NCI-H2081 treated with DMSO at 0.1 percent for 48 hours (cell line): ENCODE results near the gene ZNF232.
"Not testable (repeated sequence)": the region's sequence is repeated elsewhere in the genome, so short reads cannot be mapped to it uniquely, and the experiment has no call there.

Source experiments
- DNase-seq: peaks from one replicate; lab custom pipeline; 2025; lab: John Stamatoyannopoulos, UW

The ZNF232 gene

DNA sequence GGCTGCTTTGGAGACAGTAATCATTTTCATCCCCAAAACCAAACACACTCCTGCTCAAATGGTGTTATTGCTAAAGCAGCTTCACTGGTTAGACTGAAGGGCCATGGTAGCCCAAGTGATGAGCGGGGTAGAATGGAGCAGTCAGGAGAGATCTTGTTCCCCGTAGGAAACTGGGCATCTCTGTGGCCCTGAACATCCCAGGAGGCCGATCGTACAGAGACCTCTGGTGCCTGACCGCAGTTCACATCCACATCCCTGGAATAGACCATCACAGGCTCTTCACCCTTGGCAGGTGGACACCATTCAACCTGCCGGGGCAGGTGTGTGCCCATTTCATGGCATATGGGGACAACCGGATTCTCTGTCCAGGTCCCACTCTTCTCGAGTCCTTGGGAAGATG is 18.1 kb upstream of the ZNF232 start:
- not testable (repeated sequence) for DNase-seq

DNA sequence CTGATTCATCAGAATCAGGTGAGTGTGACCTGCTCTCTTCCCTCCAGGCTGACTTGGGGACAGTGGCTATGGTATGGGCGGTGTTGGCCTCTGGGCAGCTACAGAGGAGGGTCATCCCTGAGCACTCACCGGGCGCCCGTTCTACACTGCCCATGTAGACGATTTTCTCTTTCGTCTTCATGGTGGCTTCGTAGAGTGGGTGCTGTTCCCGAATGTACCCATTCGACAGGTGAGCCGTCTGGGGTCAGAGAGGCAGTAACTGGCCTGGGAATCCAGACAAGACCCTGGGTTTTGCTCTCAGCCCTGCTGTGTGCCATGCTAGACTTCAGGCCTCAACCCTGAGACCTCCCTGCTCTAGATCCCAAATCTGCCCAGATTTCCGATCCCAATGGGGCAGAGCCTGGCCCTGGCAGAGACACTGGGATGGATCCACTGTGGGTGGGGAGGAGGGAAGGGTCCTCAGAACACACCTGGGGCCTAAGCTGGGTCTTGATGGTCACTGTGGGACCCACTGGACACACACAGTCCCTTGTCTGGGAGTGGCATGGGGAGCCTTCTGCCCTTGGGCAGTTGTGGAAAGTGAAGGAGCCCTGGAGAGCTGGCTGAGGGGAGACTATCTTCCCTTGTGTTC is 17.3 kb upstream of the ZNF232 start:
- no peak for DNase-seq

DNA sequence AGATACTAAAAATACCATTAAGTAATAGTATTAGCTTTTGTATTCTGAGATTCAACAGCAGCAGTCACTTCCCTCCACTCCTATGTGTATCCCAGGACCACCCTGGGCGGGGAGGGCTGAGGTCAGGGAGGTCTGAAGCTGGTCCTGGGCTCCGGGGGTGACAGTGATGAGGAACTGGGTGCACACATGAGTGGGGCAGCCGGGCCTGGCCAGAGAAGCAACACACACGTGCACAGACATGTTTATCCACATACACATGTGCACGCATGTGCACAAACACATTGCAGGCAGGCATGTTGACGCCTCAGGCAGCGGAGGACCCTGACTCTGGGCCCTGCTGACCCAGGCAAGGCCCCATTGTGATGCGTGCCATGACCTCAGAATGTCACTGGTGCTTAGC is 16.7 kb upstream of the ZNF232 start:
- not testable (repeated sequence) for DNase-seq

DNA sequence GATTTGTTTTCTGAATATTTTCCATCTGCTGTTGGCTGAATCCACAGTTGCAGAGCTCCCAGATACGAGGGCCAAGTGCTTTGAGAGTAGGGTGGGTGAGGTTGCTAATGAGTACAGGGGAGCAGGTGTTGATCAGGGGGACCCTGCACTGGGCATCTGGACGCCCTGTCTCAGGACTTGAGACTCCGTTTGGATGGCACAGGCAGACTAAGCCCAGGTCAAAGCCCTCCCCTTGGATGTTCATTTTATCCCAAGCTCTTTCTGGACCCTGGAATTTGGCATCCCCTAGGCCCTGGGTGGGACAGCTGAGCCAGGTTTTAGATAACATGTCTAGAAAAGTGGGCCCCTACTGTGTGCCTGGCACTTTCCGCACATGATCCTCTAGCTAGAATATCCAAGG is 16.2 kb upstream of the ZNF232 start:
- no peak for DNase-seq

DNA sequence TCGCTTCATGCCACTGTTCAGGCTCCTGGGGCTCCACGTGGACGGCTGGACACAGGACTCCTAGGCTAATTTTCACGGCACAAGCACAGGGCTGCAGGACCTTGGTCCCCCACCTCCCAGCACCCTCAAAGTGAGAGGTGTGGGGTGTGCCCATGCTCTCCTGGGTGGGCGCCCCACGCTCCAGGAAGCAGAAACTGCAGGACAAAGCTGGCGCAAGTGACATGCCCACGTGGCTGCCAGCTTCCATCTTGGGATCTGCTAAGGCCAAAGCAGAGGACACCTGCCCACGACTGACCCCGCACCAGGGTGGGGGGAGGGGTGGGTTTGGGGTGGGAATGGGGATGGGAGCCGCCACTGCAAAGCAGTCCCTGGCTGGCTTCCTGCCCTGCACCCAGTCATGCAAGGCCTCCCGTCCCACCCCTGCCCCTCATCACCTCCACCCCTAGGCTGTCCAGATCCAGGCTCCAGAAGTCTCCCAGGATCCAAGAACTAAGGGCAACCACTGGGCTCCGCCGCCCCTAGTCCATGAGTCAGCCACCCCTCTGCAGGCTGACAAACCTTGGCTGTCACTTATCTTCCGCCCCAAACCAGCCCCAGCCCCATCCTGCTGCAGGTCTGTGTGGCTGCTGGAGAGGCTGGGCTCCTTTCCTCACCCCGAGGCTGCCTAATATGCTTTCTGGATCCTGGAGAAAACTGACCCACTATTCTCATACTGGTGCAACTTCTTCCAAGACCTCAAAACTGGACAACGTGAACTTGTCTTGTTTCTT is 15.2 kb upstream of the ZNF232 start:
- no peak for DNase-seq

DNA sequence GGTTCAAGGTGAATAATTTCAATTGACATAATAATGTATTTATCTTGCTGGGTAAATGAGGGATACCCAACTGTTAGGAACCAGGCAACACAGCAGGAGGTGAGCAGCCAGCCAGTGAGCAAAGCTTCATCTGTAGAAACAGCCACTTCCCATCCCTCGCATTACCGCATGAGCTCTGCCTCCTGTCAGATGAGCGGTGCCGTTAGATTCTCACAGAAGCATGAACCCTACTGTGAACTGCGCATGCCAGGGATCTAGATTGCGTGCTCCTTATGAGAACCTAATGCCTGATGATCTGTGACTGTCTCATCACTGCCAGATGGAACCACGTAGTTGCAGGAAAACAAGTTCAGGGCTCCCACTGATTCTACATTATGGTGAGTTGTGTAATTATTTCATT is 13.2 kb upstream of the ZNF232 start:
- not testable (repeated sequence) for DNase-seq

DNA sequence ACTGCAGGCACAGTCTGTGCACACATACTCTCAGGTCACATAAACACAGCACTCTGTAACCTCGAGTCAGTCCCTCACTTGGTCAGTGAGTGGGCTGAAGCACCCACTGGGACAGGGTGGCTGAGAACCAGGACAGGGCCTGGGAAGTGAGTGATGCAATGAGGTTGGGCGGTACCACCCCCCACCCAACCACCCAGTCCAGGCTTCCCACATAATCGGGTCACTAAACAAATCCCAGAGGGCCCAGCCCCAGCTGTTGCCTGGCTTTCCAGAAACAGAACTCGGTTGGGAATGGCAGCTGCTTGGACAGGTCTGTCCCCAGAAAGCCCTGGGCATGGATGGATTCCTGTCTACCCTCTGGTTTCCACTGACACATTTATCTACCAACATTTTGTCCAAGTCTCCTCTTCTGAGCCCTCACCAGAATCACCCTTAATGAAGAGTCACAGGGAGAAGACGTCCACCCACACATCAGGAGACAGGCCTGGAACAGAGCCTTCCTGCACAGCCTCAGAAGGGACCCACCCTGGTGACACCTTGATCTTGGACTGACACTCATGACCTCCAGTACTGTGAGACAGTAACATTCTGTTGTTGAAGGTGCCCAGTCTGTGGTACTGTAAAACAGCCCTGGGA is 12.6 kb upstream of the ZNF232 start:
- DNase-seq: not testable (repeated sequence)

DNA sequence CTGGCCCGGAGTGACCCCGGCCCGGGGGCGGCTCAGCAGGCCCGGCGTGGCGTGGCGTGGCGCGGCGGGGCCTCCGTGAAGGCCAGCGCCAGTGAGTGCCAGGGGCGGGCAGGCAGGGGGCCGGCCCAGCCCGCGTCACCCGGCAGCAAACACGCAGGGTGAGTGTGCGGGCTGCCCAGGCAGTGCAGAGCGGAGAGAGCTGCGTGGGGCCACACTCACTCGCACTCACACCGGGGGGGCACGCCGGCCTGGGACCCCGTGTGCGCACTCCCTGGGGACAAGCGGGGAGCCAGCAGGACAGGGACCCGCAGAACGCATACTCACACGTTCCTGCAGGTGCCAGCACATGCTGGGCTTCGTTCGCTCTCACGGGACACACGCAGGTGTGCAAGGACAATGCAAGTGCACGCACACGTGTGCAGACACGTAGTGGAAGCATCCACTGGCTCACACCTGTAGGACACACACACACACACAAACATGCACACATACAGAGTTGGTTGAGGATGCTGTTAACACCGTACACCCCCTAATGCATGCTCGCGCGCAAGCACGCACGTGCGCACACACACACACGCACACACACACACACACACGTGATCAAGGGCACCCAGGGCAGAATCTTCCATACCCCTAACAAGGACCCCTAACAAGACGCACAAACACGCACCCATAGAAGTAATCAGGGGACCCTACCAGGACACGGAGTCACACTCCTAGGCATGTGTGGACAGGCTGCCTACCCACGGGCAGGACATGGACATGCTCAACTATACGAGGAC is 11.9 kb upstream of the ZNF232 start:
- DNase-seq: no peak

DNA sequence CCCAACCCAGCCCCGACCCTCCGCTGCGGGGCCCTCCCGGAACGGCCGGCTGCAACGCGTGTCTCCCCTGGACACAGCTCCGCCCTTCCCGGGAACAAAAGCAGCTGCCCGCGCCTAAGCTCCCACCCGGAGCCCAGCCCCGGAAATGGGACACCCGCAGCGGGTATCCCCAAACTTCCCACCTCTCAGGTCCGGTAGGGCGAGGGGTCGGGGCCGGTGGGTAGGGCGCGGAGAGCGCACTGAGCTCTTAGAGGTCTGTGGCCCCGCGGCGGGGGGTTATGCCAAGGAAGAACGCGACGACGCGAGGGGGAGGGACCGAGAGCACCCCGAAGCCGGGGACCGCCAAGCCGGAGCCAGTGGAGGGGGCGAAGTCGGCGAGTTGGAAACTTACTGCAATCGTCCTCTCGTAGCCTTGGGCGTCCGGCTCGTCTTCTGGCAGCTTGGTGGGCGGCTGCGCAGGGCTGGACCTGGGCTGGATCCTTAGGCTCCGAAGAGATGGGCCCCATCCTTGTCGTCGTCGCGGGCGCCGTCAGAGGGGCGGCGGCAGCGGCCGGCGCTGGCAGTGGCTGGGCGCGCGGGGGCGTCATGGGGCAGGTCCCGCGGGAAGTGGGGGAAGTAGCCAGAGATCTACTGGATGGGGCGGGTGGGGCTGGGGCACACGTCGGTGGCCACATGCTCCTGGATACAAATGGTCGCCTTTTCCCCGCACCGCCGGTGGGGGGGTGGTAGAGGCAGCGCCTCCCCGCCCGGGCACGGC is 11.1 kb upstream of the ZNF232 start:
- DNase-seq: no peak

DNA sequence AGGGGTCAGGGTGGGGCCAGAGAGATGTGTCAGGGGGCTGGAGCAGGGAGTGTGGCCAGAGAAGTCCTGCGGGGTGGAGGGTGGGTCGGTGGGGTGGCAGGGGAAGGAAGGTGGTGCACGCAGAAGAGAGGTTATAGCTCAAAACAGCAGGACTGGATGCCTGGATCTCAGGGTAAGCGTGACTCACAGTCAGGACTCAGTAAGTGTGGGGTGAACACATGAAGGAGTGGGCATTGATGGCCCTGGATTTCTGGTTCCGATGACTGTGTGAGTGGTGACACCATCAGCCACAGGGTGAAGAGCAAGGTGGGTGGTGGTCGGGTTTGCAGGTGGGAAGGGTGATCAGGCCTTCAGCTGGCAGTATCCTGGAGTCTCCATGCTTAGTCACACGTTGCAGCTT is 10.4 kb upstream of the ZNF232 start:
- DNase-seq: not testable (repeated sequence)

DNA sequence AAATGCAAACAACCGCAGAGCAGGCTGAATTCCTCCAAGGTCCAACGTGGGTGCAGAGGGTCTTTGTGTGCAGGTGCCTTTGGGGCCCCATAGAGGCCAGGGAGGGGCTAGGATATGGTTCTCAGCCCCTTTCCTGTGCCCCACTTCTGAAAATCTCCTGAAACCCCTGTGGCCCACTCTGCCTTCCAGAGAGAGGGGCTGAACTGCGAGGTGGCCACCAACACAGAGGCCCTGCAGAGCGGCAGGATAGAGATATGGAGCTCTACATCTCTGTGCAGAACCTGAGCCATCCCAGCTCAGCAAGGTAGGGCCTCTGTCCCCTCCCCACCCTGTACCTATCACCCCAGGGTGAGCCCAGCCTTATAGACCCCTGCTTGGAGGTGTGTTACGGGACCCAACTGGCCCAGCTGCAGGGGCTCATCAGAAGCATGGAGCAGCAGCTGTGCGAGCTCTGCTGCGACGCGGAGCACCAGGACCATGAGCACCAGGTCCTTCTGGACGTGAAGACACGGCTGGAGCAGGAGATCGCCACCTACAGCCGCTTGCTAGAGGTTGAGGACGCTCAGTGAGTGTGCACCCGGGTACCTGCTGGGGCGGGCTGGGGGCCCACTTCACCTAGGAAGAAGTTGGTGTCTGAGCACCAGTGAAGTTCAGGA is 9.6 kb upstream of the ZNF232 start:
- no peak for DNase-seq

DNA sequence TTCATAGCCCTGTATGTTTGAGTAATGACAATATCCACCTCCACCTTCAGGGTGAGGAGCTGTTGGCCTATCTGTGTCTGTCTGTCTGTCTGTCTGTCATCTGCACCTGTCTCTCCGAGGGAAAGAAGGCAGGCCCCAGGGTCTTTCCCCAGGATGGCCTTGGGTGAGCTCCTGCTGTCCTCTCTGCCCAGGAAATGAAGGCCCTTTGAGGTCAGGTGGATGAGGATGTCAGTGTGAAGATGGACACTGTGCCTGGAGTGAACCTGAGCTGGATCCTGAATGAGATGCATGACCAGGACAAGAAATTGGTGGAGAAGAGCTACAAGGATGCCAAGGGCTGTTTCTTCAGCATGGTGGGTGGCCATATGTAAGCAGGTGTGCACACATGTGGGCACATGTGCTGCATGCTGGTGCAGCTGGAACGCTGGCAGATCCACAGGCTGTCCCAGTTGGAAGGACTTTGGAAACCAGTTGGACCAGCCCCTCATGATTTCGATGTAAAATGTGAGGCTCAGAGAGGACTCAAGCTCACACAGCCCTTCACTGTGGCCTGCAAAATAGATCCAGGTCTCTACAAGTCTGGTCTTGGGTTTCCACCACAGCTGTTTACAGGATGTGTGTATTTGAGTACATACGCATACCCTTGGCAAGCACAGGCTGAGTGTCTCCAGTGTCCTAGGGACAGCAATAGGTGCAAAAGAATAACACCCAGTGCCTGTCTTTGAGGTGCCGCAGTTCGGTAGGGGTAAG is 8.9 kb upstream of the ZNF232 start:
- DNase-seq: not testable (repeated sequence)

DNA sequence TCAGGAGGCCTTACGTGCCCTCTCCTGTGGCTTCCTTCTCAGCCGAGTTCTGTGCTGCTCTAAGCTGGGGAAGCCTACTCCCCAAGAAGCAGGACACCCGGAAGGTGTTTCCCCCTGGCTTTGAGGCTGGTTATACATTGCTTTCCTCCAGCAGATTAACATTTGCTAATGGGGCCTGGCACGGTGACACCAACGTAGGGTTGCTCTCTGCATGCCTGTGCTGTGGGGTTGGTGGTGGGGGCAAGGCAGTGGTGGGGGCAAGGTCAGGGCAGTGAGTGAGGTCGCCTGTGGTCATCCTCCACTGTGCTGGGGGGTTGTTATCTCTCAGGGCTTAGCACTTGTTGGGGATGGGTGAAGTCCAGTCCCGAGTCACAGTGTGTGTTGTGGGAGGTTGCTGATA is 8.4 kb upstream of the ZNF232 start:
- no peak for DNase-seq

DNA sequence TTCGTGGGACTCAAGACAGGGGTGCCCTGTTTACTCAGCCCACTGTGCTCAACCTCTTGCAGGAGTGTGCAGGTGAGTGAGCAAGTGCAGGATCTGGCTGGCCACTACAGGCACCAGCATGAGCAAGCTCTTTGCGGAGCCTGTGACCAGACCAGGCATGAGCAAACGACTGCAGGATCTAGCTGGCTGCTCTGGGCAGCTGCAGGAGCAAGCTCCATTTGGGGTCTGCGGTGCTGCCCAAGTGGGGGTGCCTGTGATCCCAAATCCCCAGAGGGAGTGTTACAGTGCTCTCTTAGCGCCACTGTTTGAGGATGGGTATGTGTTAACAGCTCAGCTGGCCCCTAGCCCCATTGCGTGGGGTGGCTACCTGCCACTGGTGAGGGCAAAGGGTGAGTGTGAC is 6.5 kb upstream of the ZNF232 start:
- DNase-seq: no peak

DNA sequence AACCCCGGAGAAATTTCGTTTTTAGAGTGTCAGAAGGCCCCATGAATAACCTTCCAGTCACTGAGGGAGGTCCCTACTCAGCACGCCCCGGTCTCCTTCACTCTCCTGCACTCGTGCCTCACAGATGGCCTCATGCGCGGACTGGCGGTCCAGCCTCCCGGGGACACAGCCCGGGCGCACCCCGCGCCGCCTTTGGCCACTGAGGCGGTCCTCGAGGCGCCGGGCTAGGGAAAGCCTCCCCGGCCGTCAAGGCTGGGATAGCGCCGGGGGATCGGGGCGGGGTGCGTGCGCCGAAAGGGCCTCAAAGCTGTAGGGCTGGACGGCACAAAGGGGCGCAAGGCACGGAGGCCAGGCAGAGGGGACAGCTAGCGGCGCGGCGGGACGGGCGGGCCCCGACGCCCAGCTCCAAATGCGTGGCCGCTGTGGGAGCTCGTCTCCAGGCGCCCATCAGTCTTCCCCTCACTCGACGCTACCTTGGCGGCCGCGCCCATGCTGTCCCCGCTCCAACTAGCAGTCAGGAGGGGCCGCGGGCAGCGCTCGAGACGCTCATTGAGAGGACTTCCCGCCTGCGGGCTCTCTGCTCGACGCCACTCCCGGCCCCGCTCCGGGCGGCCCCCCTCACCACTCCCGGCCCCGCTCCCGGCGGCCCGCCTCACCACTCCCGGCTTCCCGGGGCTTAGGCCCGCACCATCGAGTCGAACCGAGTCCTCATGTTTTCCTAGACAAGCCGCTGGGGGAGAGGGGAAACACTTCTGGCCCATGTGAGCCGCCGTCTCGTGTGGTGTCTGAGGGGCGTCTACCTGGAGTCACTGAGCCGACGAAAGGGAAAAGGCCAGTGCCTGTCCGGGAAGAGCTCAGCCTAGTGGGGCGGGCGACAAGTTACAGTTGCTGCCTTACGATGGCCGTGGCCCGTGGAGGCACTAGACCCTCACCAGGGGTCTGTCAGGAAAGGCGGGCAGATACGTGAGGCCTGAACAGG is 4.3 kb upstream of the ZNF232 start, which contains the start of gene USP6:
USP6 (plus strand) TSS at position 360 of the 979 bp plus-strand sequence. CDS start 14,336 bp downstream, outside the sequence.
- DNase-seq: no peak

DNA sequence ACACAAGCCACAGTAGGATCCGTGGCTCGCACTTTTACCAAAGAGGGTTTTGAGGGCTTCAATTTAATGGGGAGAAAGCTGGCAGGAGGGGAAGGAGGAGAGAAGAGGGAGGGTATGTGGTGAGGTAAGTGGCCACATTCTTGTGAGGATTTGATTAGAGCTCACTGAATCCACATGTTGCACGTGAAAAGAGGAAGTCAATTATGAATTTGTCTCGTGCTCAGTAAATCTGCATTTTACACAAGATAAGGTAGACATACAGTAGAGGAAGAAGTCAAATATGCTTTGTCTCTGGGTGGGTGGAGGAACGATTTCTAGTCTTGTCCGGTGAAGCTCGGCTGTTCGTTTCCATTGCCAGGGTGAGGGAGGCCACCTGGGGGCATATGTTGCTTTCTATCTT is 862 bp downstream of the ZNF232 start:
- DNase-seq: no peak

DNA sequence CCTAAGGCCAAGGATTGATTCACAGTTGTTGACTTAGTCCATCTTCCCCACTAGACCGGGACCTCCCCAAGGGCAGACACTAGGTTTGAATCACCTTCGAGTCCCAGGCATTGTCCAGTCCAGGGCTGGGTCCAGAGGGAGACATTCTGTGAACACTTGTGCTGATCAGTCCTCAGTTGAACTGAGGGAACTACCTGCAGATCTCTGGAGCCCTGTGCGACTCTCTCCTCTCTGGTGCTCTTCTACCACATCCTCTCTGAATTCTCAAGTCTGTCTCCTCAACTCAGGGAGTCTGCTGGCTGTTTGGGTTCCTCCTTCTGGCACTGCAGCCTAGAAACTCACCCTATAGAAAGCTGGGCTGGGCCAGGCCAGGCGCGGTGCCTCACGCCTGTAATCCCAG is 10.8 kb downstream of the ZNF232 start:
- no peak for DNase-seq

DNA sequence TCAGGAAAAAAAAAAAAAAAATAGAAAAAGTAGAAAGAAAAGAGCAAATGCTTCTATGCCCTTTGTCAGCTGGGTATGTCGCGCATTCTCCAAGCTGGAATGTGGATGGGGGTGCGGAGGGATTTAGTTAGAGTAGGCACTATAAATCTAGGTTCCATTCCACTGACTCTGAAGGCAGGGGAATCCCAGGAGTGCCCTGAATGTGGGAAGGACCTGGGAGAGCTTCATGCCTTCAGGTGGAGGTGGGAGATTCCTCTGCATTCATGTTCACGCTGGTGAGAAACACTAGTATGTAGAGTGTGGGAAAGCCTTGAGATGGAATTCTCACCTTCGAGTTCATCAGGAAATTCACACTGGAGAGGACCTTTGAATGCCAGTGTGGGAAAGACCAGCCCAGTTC is 12.4 kb downstream of the ZNF232 start:
- DNase-seq: no peak
